Eye (tissue), 1 donor: Measurements from ENCODE around the gene GPR6.

ENCODE experiments used
- DNase-seq: peaks from one replicate; pipeline ENCODE4 v3.0.0-alpha.2; 2015

GPR6 gene

GRCh38 chr6:109978174-109979032 is at the start of gene GPR6:
GPR6 (plus strand) TSS chr6:109978311; CDS start chr6:109979113, 802 bp downstream.
- peak; percentile 94 for DNase-seq

- no peak for DNase-seq
Measured at GRCh38 chr6:109934293-109934692, 43.8 kb upstream of the GPR6 start.

- no peak for DNase-seq
Measured at GRCh38 chr6:109939654-109940053, 38.5 kb upstream of the GPR6 start.

- no peak for DNase-seq
Measured at GRCh38 chr6:109944448-109944847, 33.7 kb upstream of the GPR6 start.

GRCh38 chr6:109945091-109945490 is 33.0 kb upstream of the GPR6 start:
- DNase-seq: no peak

GRCh38 chr6:109946979-109947378 is 31.1 kb upstream of the GPR6 start:
- no peak for DNase-seq

- no peak for DNase-seq
Measured at GRCh38 chr6:109949281-109950065, 28.6 kb upstream of the GPR6 start.

- no peak for DNase-seq
Measured at GRCh38 chr6:109955491-109955890, 22.6 kb upstream of the GPR6 start.

- no peak for DNase-seq
Measured at GRCh38 chr6:109958626-109959025, 19.5 kb upstream of the GPR6 start.

GRCh38 chr6:109961611-109962041 is 16.5 kb upstream of the GPR6 start:
- no peak for DNase-seq

- no peak for DNase-seq
Measured at GRCh38 chr6:109962271-109962670, 15.8 kb upstream of the GPR6 start.

GRCh38 chr6:109963598-109964170 is 14.4 kb upstream of the GPR6 start:
- no peak for DNase-seq

- no peak for DNase-seq
Measured at GRCh38 chr6:109964949-109965348, 13.2 kb upstream of the GPR6 start.

- no peak for DNase-seq
Measured at GRCh38 chr6:109966299-109966698, 11.8 kb upstream of the GPR6 start.

GRCh38 chr6:109977791-109978173 is 329 bp upstream of the GPR6 start:
- DNase-seq: no peak

GRCh38 chr6:109979033-109979921 is 1.2 kb downstream of the GPR6 start:
- DNase-seq: peak; percentile 33

- DNase-seq: no peak
Measured at GRCh38 chr6:109984410-109984809, 6.3 kb downstream of the GPR6 start.

- no peak for DNase-seq
Measured at GRCh38 chr6:109987196-109987595, 9.1 kb downstream of the GPR6 start.

- no peak for DNase-seq
Measured at GRCh38 chr6:109991201-109992101, 13.3 kb downstream of the GPR6 start.

GRCh38 chr6:109998159-109998785 is 20.2 kb downstream of the GPR6 start:
- DNase-seq: no peak

- DNase-seq: no peak
Measured at GRCh38 chr6:109999740-110000139, 21.6 kb downstream of the GPR6 start.
